Fibroblast of lung (primary cell): Measurements from ENCODE around the gene GNAZ.

Experiments
- CTCF ChIP-seq, 2 donors: IDR thresholded peaks in 1 of 2; conservative IDR thresholded peaks in 1 of 2; 1 replicate in 1 of 2; 2 replicates in 1 of 2; pipeline ENCODE4 v1.5.1; 2011 to 2012; ENCODE audit warnings: low read length in 2 of 2, control low read depth in 1 of 2, inconsistent platforms in 1 of 2, low read depth in 1 of 2, mild to moderate bottlenecking in 1 of 2
- EZH2 ChIP-seq: IDR thresholded peaks from 2 replicates; pipeline ENCODE4 v1.5.1; 2012; ENCODE audit warnings: low read length, control low read depth, mild to moderate bottlenecking; ENCODE audit errors: missing control alignments

- no peak for TF ChIP-seq CTCF (conservative IDR thresholded peaks at IDR 0.05 in 1 of 2, IDR thresholded peaks at IDR 0.05 in 1 of 2; ENCODE audit: low read depth in 1 of 2, low read length in 2 of 2)
- TF ChIP-seq EZH2 = no peak
Observed at GRCh38 chr22:23092217-23092955, 22.1 kb downstream of the GNAZ start.
